RWPE2 (cell line): ENCODE data around the gene TRAF3IP3.

Source experiments
- ATAC-seq: fragments of 200-7000 bp; cut with Tn5 transposase; 3 replicates; pipeline ENCODE4 v1.9.1; 2021; ENCODE audit warnings: low read depth
- DNase-seq: peaks from one replicate; pipeline ENCODE4 v3.0.0-alpha.2; 2020; ENCODE audit warnings: low spot score
- H3K27ac ChIP-seq: fragments of 450-650 bp; 2 replicates; pipeline ENCODE4 v1.5.1; 2017; ENCODE audit warnings: mild to moderate bottlenecking; ENCODE audit not compliant: poor library complexity, severe bottlenecking
- H3K27me3 ChIP-seq: fragments of 250-450 bp; sonication (Bioruptor Pico); 2 replicates; pipeline ENCODE4 v1.5.1; 2021; ENCODE audit warnings: mild to moderate bottlenecking, moderate library complexity; ENCODE audit not compliant: insufficient read depth, poor library complexity, severe bottlenecking
- H3K36me3 ChIP-seq: fragments of 250-450 bp; sonication (Bioruptor Pico); 2 replicates; pipeline ENCODE4 v1.5.1; 2020; ENCODE audit warnings: low read depth, mild to moderate bottlenecking, moderate library complexity
- H3K4me1 ChIP-seq: fragments of 250-450 bp; sonication (Bioruptor Pico); 2 replicates; pipeline ENCODE4 v1.5.1; 2021; ENCODE audit warnings: mild to moderate bottlenecking, moderate library complexity; ENCODE audit not compliant: insufficient read depth, poor library complexity, severe bottlenecking
- H3K4me3 ChIP-seq: fragments of 250-450 bp; sonication (Bioruptor Pico); 2 replicates; pipeline ENCODE4 v1.5.1; 2021; ENCODE audit warnings: mild to moderate bottlenecking, moderate library complexity; ENCODE audit not compliant: severe bottlenecking
- H3K9me3 ChIP-seq: fragments of 250-450 bp; sonication (Bioruptor Pico); 2 replicates; pipeline ENCODE4 v1.5.1; 2021; ENCODE audit warnings: mild to moderate bottlenecking, moderate library complexity; ENCODE audit not compliant: severe bottlenecking
- TF ChIP-seq, protein P1 (sequence below): fragments of 450-650 bp; IDR thresholded peaks from one replicate; pipeline ENCODE4 v1.5.1; 2017; ENCODE audit warnings: mild to moderate bottlenecking, moderate library complexity; ENCODE audit not compliant: poor library complexity, severe bottlenecking

TRAF3IP3 gene

GRCh38 chr1:209747580-209748262 is 8.1 kb upstream of the TRAF3IP3 start:
- Histone ChIP-seq H3K27ac (no peak overlapping the region), H3K4me1 (peaks cover 3% of the 10 kb centered on the region), H3K4me3 (no peak overlapping the region), H3K36me3 (no peaks in the 10 kb centered on the region), H3K27me3 (no peaks in the 10 kb centered on the region), H3K9me3 (no peaks in the 10 kb centered on the region)
- ATAC-seq (peak; percentile 99), DNase-seq (peak; percentile 93)
- TF ChIP-seq, protein P1, sequence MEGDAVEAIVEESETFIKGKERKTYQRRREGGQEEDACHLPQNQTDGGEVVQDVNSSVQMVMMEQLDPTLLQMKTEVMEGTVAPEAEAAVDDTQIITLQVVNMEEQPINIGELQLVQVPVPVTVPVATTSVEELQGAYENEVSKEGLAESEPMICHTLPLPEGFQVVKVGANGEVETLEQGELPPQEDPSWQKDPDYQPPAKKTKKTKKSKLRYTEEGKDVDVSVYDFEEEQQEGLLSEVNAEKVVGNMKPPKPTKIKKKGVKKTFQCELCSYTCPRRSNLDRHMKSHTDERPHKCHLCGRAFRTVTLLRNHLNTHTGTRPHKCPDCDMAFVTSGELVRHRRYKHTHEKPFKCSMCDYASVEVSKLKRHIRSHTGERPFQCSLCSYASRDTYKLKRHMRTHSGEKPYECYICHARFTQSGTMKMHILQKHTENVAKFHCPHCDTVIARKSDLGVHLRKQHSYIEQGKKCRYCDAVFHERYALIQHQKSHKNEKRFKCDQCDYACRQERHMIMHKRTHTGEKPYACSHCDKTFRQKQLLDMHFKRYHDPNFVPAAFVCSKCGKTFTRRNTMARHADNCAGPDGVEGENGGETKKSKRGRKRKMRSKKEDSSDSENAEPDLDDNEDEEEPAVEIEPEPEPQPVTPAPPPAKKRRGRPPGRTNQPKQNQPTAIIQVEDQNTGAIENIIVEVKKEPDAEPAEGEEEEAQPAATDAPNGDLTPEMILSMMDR = peak; percentile 87

DNA sequence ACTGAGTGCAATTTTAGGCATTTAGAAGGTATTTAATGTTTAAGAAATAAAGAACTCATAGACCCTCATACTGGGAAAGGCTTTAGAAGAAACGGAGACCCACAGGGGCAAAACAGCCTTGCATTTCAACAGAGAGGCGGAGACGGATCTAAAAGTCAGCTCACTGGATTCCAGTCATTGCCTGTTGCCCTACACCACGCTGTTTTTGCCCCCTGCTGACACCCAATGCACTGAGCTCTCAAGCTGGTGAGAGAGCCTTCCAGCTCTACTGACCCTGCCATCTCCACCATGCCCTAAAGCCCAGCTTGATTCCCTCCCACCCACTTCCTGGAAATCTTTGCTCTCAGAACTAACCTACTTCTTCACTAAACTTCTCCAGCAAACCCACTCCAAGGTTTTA is 7.2 kb upstream of the TRAF3IP3 start:
- H3K9me3 ChIP-seq = no peaks in the 10 kb centered on the region
- DNase-seq = no peak
- H3K27ac ChIP-seq = no peak overlapping the region
- ATAC-seq = no peak
- H3K4me1 ChIP-seq = peaks cover 3% of the 10 kb centered on the region
- H3K36me3 ChIP-seq = no peaks in the 10 kb centered on the region
- no peaks in the 10 kb centered on the region for H3K27me3 ChIP-seq
- no peak overlapping the region for H3K4me3 ChIP-seq
- TF ChIP-seq, protein P1 = no peak

- no peaks in the 10 kb centered on the region for H3K27me3 ChIP-seq
These were observed 6.6 kb upstream of the TRAF3IP3 start for GRCh38 chr1:209749205-209749604.

DNA sequence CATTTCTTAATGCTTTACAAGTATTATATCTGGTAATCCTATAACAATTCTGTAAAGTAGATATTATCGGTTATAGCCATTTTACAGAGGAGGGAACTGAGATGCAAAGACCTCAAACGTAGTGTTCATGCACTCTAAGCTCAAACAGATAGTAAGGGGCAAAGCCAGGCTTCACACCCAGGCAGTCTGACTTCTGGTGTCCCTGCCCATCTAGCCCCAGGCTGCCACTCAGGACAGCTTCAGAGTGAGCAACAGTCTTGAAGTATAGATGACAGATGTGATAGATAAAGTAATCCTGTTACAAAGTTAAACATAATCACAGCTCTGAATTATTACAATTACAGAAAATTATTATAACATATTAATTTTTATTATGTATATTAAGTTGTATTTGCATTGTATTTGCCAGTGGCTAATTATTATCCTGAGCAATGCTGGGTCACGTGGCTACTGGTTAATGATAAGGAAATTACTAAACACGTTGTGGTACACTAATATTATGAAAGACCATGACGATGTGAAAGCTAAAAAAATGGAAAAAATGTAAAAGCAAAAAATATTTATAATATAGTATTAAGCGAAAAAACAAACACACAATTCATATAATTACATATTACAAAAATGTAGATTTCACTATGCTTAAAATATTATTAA is 6.1 kb upstream of the TRAF3IP3 start:
- no peak overlapping the region for H3K4me3 ChIP-seq
- H3K36me3 ChIP-seq = no peaks in the 10 kb centered on the region
- TF ChIP-seq, protein P1 = no peak
- H3K27me3 ChIP-seq = no peaks in the 10 kb centered on the region
- no peak for ATAC-seq
- no peak for DNase-seq
- H3K9me3 ChIP-seq = no peaks in the 10 kb centered on the region
- H3K27ac ChIP-seq = no peak overlapping the region
- H3K4me1 ChIP-seq = peaks cover 3% of the 10 kb centered on the region

More at GRCh38 chr1:209749205-209749604, 6.6 kb upstream of the TRAF3IP3 start:
- DNase-seq (no peak), ATAC-seq (no peak)
- TF ChIP-seq, protein P1 = no peak
- Histone ChIP-seq H3K4me3 (no peak overlapping the region), H3K27ac (no peak overlapping the region), H3K9me3 (no peaks in the 10 kb centered on the region), H3K4me1 (peaks cover 3% of the 10 kb centered on the region), H3K36me3 (no peaks in the 10 kb centered on the region)
